H9 (cell line): ENCODE results near the gene NDUFB11. TPM values are rescaled to one million over a fixed set of nuclear protein-coding genes. Genes with fewer than 3 reads are reported as not detected.

ENCODE experiments used
- DNase-seq: peaks from one replicate; pipeline ENCODE4 v3.0.0-alpha.2; 2017
- H2AFZ ChIP-seq: one replicate; pipeline ENCODE4 v1.6.1; 2013; ENCODE audit warnings: mild to moderate bottlenecking, low read length, control low read depth, moderate library complexity
- H2AK5ac ChIP-seq: 2 replicates; pipeline ENCODE4 v1.6.1; 2013; ENCODE audit warnings: low read length, control low read depth, mixed read lengths; ENCODE audit not compliant: insufficient read length
- H2BK120ac ChIP-seq: one replicate; pipeline ENCODE4 v1.6.1; 2013; ENCODE audit warnings: low read depth, mild to moderate bottlenecking, low read length, control low read depth, inconsistent platforms; ENCODE audit not compliant: poor library complexity, severe bottlenecking
- H2BK12ac ChIP-seq: 2 replicates; pipeline ENCODE4 v1.6.1; 2013; ENCODE audit warnings: low read length, control low read depth, mixed read lengths, low read depth; ENCODE audit not compliant: insufficient read length
- H2BK15ac ChIP-seq: 2 replicates; pipeline ENCODE4 v1.6.1; 2013; ENCODE audit warnings: low read depth, low read length, control low read depth
- H2BK20ac ChIP-seq: one replicate; pipeline ENCODE4 v1.6.1; 2013; ENCODE audit warnings: low read depth, mild to moderate bottlenecking, low read length, control low read depth, inconsistent platforms; ENCODE audit not compliant: poor library complexity, severe bottlenecking
- H2BK5ac ChIP-seq: 2 replicates; pipeline ENCODE4 v1.6.1; 2013; ENCODE audit warnings: low read length, control low read depth, mixed read lengths; ENCODE audit not compliant: insufficient read length
- H3K14ac ChIP-seq: 2 replicates; pipeline ENCODE4 v1.6.1; 2013; ENCODE audit warnings: low read length, control low read depth; ENCODE audit not compliant: insufficient read depth
- H3K18ac ChIP-seq: 2 replicates; pipeline ENCODE4 v1.6.1; 2013; ENCODE audit warnings: low read depth, mild to moderate bottlenecking, mixed read lengths, low read length, control low read depth; ENCODE audit not compliant: insufficient read length
- H3K23ac ChIP-seq: 2 replicates; pipeline ENCODE4 v1.6.1; 2013; ENCODE audit warnings: low read length, control low read depth, mixed read lengths, low read depth; ENCODE audit not compliant: insufficient read length
- H3K23me2 ChIP-seq: 2 replicates; pipeline ENCODE4 v1.6.1; 2013; ENCODE audit warnings: low read depth, mild to moderate bottlenecking, mixed read lengths, low read length, control low read depth; ENCODE audit not compliant: insufficient read length, poor library complexity, severe bottlenecking
- H3K27ac ChIP-seq: 2 replicates; pipeline ENCODE4 v1.5.1; 2013; ENCODE audit warnings: low read length, control low read depth, mixed read lengths, low read depth; ENCODE audit not compliant: insufficient read length
- H3K27me3 ChIP-seq: 2 replicates; pipeline ENCODE4 v1.6.1; 2013; ENCODE audit warnings: low read length, control low read depth, inconsistent platforms; ENCODE audit not compliant: insufficient read depth
- H3K4ac ChIP-seq: 2 replicates; pipeline ENCODE4 v1.6.1; 2013; ENCODE audit warnings: low read depth, mild to moderate bottlenecking, control low read depth, inconsistent platforms, low read length, moderate library complexity
- H3K4me1 ChIP-seq: 2 replicates; pipeline ENCODE4 v1.6.1; 2013; ENCODE audit warnings: low read length, control low read depth, inconsistent platforms; ENCODE audit not compliant: insufficient read depth
- H3K4me2 ChIP-seq: 2 replicates; pipeline ENCODE4 v1.6.1; 2013; ENCODE audit warnings: low read length, control low read depth, mixed read lengths; ENCODE audit not compliant: insufficient read length, insufficient read depth
- H3K56ac ChIP-seq: 2 replicates; pipeline ENCODE4 v1.6.1; 2013; ENCODE audit warnings: low read depth, mild to moderate bottlenecking, mixed read lengths, low read length, control low read depth; ENCODE audit not compliant: insufficient read length
- H3K79me1 ChIP-seq: 2 replicates; pipeline ENCODE4 v1.6.1; 2013; ENCODE audit warnings: low read depth, mild to moderate bottlenecking, moderate library complexity, low read length, control low read depth, inconsistent platforms; ENCODE audit not compliant: insufficient read depth, poor library complexity, severe bottlenecking
- H3K79me2 ChIP-seq: 2 replicates; pipeline ENCODE4 v1.6.1; 2013; ENCODE audit warnings: low read length, control low read depth, inconsistent platforms; ENCODE audit not compliant: insufficient read depth
- H3K9ac ChIP-seq: 2 replicates; pipeline ENCODE4 v1.6.1; 2013; ENCODE audit warnings: low read length, control low read depth, mixed read lengths; ENCODE audit not compliant: insufficient read length; ENCODE audit errors: extremely low read depth
- H3K9me3 ChIP-seq: one replicate; pipeline ENCODE4 v1.6.1; 2013; ENCODE audit warnings: low read depth, low read length, inconsistent platforms; ENCODE audit not compliant: control insufficient read depth
- H3T11ph ChIP-seq: one replicate; pipeline ENCODE4 v1.6.1; 2013; ENCODE audit warnings: mild to moderate bottlenecking, low read length, control low read depth, inconsistent platforms
- H4K20me1 ChIP-seq: one replicate; pipeline ENCODE4 v1.6.1; 2013; ENCODE audit not compliant: control insufficient read depth, insufficient read length, insufficient read depth
- H4K5ac ChIP-seq: 2 replicates; pipeline ENCODE4 v1.6.1; 2013; ENCODE audit warnings: low read depth, mild to moderate bottlenecking, mixed read lengths, low read length, control low read depth; ENCODE audit not compliant: insufficient read length
- H4K8ac ChIP-seq: replicated peaks from 2 replicates; pipeline ENCODE4 v1.6.1; 2013; ENCODE audit warnings: low read length, control low read depth, mixed read lengths, low read depth; ENCODE audit not compliant: insufficient read length
- H4K91ac ChIP-seq: 2 replicates; pipeline ENCODE4 v1.6.1; 2013; ENCODE audit warnings: low read depth, mild to moderate bottlenecking, moderate library complexity, mixed read lengths, low read length, control low read depth; ENCODE audit not compliant: insufficient read length
- H3K27ac Mint-ChIP-seq, 3 experiments: 2 replicates in 2 of 3; 3 replicates in 1 of 3; pipeline ENCODE4 v1.8.0; 2020 to 2021; ENCODE audit warnings: mixed read lengths in 3 of 3, mild to moderate bottlenecking in 1 of 3, moderate library complexity in 1 of 3
- H3K27me3 Mint-ChIP-seq: 2 replicates; pipeline ENCODE4 v1.8.0; 2021; ENCODE audit warnings: low read depth, mild to moderate bottlenecking, moderate library complexity, mixed read lengths
- H3K36me3 Mint-ChIP-seq, 3 experiments: 2 replicates in 2 of 3; 3 replicates in 1 of 3; pipeline ENCODE4 v1.8.0; 2020 to 2021; ENCODE audit warnings: low read depth in 3 of 3, mixed read lengths in 3 of 3; ENCODE audit not compliant: insufficient read depth in 1 of 3
- H3K4me1 Mint-ChIP-seq, 2 experiments: 2 replicates each; pipeline ENCODE4 v1.8.0; 2020; ENCODE audit warnings: mixed read lengths in 2 of 2
- H3K4me3 Mint-ChIP-seq, 2 experiments: 2 replicates in 1 of 2; 3 replicates in 1 of 2; pipeline ENCODE4 v1.8.0; 2020 to 2021; ENCODE audit warnings: mild to moderate bottlenecking in 2 of 2, mixed read lengths in 2 of 2, moderate library complexity in 1 of 2
- H3K9me3 Mint-ChIP-seq, 2 experiments: 2 replicates in 1 of 2; 3 replicates in 1 of 2; pipeline ENCODE4 v1.8.0; 2020; ENCODE audit warnings: mild to moderate bottlenecking in 2 of 2, mixed read lengths in 2 of 2, moderate library complexity in 1 of 2
- WGBS: extraction: QIAGEN DNeasy Blood & Tissue Kit; methylation state at CpG from one replicate; pipeline ENCODE4 v1.1.7; 2013; ENCODE audit warnings: missing lambda C conversion rate, low lambda C conversion rate, mixed read lengths; ENCODE audit not compliant: insufficient read length; ENCODE audit errors: extremely low coverage; 5-methylcytosine and 5-hydroxymethylcytosine counted together
- total RNA-seq: library from RNA; stranded (reverse); gene quantifications from 2 replicates; pipeline ENCODE4 v1.2.1, GENCODE V29; 2021
- TF ChIP-seq, protein P1 (sequence below): fragments of 200-600 bp; sonication (generic); conservative IDR thresholded peaks from 3 replicates; pipeline ENCODE4 v1.8.0; 2021; ENCODE audit warnings: antibody characterized with exemption, mild to moderate bottlenecking

Gene NDUFB11
- total RNA-seq, 1 experiment from 2014 or later = 100 TPM

GRCh38 chrX:47193475-47194193, 49.1 kb upstream of the NDUFB11 start, which contains the start of gene UBA1:
TSS of gene UBA1 (plus strand) at chrX:47193829. CDS start at chrX:47198803, 4,974 bp downstream.
- H3K9me3 ChIP-seq = no peaks in the 10 kb centered on the region
- peak within 1 kb of the TSS; percentile 84 for H3K9ac ChIP-seq
- H3K56ac ChIP-seq = no peak within 1 kb of the TSS
- H2BK20ac ChIP-seq = no peak within 1 kb of the TSS
- H3T11ph ChIP-seq = no peak within 1 kb of the TSS
- H4K5ac ChIP-seq = no peak within 1 kb of the TSS
- Mint-ChIP-seq H3K4me3 (peak within 1 kb of the TSS; percentile 96 to 97), H3K9me3 (peaks cover 2 to 18% of the 10 kb centered on the region in 2 experiments; a peak in 4 of 5 replicates), H3K36me3 (peaks cover 41 to 43% (median 42%) of the 10 kb centered on the region in 3 experiments), H3K4me1 (peaks cover 46 to 50% of the 10 kb centered on the region in 2 experiments), H3K27ac (peak within 1 kb of the TSS; percentile 99 to 100 (median 99)), H3K27me3 (no peaks in the 10 kb centered on the region; the same call in 1 of the 2 replicates)
- H2AFZ ChIP-seq = no peak within 1 kb of the TSS
- no peak within 1 kb of the TSS for H4K91ac ChIP-seq
- H3K4ac ChIP-seq = no peak within 1 kb of the TSS
- no peak within 1 kb of the TSS for H2BK120ac ChIP-seq
- no peak within 1 kb of the TSS for H2AK5ac ChIP-seq
- no peaks in the 10 kb centered on the region for H3K27me3 ChIP-seq
- WGBS = no CpG with 5 or more reads among the region's 50 CpGs
- peak; percentile 96 for DNase-seq
- H3K14ac ChIP-seq = peak within 1 kb of the TSS; percentile 98
- peaks cover 12% of the 10 kb centered on the region for H3K79me1 ChIP-seq
- no peaks in the 10 kb centered on the region for H4K20me1 ChIP-seq
- peaks cover 15% of the 10 kb centered on the region for H3K23me2 ChIP-seq
- H3K4me2 ChIP-seq = peak within 1 kb of the TSS; percentile 89
- no peak within 1 kb of the TSS for H4K8ac ChIP-seq
- peak within 1 kb of the TSS; percentile 92 for H3K18ac ChIP-seq
- TF ChIP-seq, protein P1, sequence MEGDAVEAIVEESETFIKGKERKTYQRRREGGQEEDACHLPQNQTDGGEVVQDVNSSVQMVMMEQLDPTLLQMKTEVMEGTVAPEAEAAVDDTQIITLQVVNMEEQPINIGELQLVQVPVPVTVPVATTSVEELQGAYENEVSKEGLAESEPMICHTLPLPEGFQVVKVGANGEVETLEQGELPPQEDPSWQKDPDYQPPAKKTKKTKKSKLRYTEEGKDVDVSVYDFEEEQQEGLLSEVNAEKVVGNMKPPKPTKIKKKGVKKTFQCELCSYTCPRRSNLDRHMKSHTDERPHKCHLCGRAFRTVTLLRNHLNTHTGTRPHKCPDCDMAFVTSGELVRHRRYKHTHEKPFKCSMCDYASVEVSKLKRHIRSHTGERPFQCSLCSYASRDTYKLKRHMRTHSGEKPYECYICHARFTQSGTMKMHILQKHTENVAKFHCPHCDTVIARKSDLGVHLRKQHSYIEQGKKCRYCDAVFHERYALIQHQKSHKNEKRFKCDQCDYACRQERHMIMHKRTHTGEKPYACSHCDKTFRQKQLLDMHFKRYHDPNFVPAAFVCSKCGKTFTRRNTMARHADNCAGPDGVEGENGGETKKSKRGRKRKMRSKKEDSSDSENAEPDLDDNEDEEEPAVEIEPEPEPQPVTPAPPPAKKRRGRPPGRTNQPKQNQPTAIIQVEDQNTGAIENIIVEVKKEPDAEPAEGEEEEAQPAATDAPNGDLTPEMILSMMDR = peak; percentile 89
- H2BK15ac ChIP-seq = no peak within 1 kb of the TSS
- H3K23ac ChIP-seq = no peak within 1 kb of the TSS
- H3K27ac ChIP-seq = peak within 1 kb of the TSS; percentile 35
- H3K79me2 ChIP-seq = peaks cover 38% of the 10 kb centered on the region; the same call in 1 of the 2 replicates
- H2BK12ac ChIP-seq = no peak within 1 kb of the TSS
- peak within 1 kb of the TSS; percentile 23 for H2BK5ac ChIP-seq
- H3K4me1 ChIP-seq = peaks cover 15% of the 10 kb centered on the region; the same call in 1 of the 2 replicates
